ENCODE measurements around the gene AKR1C2. TPM values are rescaled to one million over a fixed set of nuclear protein-coding genes. Genes with fewer than 3 reads are reported as not detected.
"Not testable (repeated sequence)": the region's sequence is repeated elsewhere in the genome, so short reads cannot be mapped to it uniquely, and the experiment has no call there.

Gene AKR1C2
- total RNA-seq: not detected

DNA sequence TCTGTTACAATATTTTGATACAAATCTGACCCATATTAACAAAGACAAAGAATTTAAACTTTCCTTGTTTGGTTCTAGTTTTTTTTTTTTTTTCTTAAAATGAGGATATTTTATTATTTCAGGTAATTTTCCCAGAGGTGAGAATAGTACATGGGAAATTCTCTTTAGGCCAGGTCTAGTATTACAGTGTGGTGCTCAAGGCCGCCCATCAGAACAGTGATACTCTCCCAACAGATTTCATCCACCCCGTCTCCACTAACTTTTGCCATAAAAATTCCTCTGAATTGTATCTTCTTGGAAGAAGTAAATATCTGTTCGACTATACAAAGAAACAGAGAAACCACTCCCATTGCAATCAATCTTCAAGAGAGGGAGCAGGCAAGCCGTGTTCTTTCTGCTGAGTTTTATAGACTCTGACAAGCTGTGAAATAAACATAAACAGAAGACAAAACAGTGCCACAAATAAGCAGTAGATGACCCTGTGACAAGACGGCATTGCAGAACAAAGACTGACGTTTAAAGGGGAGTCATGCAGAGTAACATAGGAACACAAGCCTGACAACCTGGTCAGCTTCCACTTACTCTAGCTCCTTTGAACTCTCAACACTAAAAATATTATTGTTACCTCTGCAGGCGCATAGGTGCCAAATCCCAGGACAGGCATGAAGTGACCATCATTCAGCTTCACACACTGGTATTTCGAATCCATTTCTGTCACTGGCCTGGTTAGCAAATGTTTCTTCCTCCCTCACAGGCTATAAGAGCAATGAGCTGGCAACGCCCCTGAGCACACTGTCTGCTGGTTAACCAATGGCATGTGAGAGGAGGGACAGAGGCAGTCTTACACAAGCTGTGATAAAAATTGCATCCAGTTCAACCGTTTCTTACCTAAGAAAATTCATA lies at the start of gene AKR1C2:
Gene AKR1C2, minus strand, starts transcription at position 731 of the 903 bp plus-strand sequence. Its CDS starts 22 bp downstream, at position 709.
- H3K4me1 Mint-ChIP-seq (ENCODE audit: low read depth); H3K36me3 Mint-ChIP-seq (ENCODE audit: low read depth); POLR2A ChIA-PET; CTCF ChIA-PET; H3K27ac Mint-ChIP-seq; DNase-seq; H3K27me3 Mint-ChIP-seq (ENCODE audit: low read depth); H3K9me3 Mint-ChIP-seq (ENCODE audit: insufficient read depth); ATAC-seq; H3K4me3 Mint-ChIP-seq: not testable (repeated sequence)

DNA sequence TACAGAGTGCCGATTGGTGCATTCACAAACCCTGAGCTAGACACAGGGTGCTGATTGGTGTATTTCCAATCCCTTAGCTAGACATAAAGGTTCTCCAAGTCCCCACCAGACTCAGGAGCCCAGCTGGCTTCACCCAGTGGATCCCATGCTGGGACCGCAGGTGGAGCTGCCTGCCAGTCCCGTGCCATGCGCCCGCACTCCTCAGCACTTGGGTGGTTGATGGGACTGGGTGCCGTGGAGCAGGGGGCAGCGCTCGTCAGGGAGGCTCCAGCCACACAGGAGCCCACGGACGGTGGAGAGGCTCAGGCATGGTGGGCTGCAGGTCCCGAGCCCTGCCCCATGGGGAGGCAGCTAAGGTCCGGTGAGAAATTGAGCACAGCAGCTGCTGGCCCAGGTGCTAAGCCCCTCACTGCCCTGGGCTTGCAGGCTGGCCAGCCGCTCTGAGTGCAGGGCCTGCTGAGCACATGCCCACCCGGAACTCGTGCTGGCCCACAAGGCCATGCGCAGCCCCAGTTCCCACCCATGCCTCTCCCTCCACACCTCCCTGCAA lies 49.4 kb upstream of the AKR1C2 start:
- DNase-seq; H3K27ac Mint-ChIP-seq; H3K4me1 Mint-ChIP-seq (ENCODE audit: low read depth); ATAC-seq; H3K36me3 Mint-ChIP-seq (ENCODE audit: low read depth); H3K27me3 Mint-ChIP-seq (ENCODE audit: low read depth); CTCF ChIA-PET; H3K4me3 Mint-ChIP-seq; H3K9me3 Mint-ChIP-seq (ENCODE audit: insufficient read depth): not testable (repeated sequence)
- POLR2A ChIA-PET: interaction anchor here (0.6 kb wide), 1 partner anchor 695 kb away, joined by 3 read pairs; no protein-coding TSS in a partner anchor

DNA sequence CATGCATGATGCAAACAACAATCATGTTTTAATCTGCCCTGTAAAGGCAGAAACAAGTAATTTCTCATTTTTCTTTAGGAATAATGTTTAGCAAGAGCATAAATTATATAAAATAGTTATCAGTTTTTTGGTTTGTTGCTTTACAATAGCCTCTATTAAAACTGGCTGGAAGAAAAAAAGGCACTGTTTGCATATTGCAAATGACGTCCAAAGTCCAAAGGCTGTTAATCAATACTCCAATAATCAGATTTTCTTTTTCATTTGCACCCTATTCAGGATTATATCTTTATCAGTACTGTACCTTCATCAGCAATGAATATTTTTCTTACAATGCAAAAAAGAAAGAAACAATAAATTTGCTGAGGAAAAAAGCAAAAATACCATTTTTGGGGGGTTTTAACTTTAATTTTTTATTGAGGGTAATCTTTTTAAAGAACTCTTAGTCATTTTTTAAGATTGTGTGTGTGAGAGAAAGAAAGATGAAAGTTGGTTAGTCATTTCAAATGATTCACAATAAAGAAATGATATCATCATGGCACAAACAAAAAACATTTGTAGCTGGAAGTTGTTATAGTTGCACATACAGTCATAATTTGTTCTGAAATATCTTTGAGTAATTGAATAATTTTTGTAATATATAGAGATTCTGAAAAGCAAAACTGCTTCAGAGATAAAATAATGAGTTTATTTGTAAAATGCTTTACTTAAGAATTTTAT lies 44.4 kb upstream of the AKR1C2 start:
- Mint-ChIP-seq H3K36me3 (ENCODE audit: low read depth) (no peaks in the 10 kb centered on the region), H3K4me3 (no peak overlapping the region), H3K27ac (no peak overlapping the region), H3K27me3 (ENCODE audit: low read depth) (peaks cover 5% of the 10 kb centered on the region), H3K9me3 (ENCODE audit: insufficient read depth) (no peaks in the 10 kb centered on the region), H3K4me1 (ENCODE audit: low read depth) (no peaks in the 10 kb centered on the region)
- ChIA-PET CTCF (no interaction called here), POLR2A (no interaction called here)
- no peak for DNase-seq
- no peak for ATAC-seq

DNA sequence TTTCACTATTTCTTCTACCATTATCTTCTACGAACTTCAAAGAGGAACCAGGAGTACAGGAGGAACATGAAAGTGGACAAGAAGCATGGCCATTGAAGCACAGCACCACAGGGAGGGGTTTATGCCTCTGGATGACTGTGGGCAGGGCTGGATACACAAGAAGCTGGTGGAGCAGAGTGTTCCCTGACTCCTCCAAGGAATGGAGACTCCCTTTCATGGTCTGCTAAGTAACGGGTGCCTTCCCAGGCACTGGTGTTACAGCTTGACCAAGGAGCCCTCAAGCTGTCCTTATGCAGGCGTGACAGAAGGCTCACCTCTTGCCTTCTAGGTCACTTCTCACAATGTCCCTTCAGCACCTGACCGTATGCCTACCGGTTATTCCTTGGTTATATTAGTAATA lies 43.4 kb upstream of the AKR1C2 start:
- H3K36me3 Mint-ChIP-seq (ENCODE audit: low read depth); H3K27me3 Mint-ChIP-seq (ENCODE audit: low read depth); ATAC-seq; CTCF ChIA-PET; H3K9me3 Mint-ChIP-seq (ENCODE audit: insufficient read depth); H3K4me3 Mint-ChIP-seq; POLR2A ChIA-PET; H3K4me1 Mint-ChIP-seq (ENCODE audit: low read depth); H3K27ac Mint-ChIP-seq; DNase-seq: not testable (repeated sequence)

DNA sequence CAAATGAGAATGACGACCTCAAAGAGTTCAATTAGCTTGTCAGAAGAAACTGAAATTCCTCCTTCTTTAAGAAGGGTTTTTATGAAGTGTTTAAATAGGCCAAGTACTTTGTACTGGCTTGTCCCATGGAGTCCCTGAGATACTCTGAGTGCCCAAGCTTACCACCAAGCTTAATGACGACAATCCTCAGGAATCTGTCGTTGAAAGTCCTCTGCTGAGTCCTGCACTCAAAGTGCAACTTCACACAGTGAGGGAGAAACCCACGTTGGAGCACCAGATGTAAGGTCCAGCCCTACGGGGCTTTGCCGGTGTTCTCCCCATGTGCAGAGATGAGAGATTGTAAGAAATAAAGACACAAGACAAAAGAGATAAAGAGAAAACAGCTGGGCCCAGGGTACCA lies 42.8 kb upstream of the AKR1C2 start:
- ATAC-seq: no peak
- ChIA-PET POLR2A (no interaction called here), CTCF (no interaction called here)
- Mint-ChIP-seq H3K4me1 (ENCODE audit: low read depth) (peaks cover 1% of the 10 kb centered on the region), H3K9me3 (ENCODE audit: insufficient read depth) (no peaks in the 10 kb centered on the region), H3K27me3 (ENCODE audit: low read depth) (peaks cover 5% of the 10 kb centered on the region), H3K36me3 (ENCODE audit: low read depth) (no peaks in the 10 kb centered on the region), H3K27ac (no peak overlapping the region), H3K4me3 (no peak overlapping the region)
- no peak for DNase-seq

DNA sequence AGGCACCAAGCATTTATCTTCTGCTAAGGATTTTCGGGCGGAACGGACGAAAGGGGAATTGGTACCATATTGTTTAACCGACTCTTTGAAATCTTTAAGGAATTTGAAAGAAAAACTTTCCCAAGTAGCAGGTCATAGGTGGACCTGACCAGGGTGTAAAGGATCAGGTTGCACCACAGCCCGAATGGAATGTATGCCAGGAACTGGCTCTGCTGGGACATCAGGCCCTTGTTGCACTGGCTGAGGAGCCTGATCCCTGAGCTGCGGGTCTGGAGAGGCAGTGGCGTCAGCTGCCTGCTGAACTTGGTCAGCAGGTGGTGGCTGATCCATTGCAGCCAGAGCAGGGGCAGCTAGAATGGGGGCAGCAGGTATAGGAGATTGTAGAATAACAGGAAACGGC lies 41.4 kb upstream of the AKR1C2 start:
- ChIA-PET POLR2A (no interaction called here), CTCF (no interaction called here)
- H3K9me3 Mint-ChIP-seq (ENCODE audit: insufficient read depth): no peaks in the 10 kb centered on the region
- H3K4me3 Mint-ChIP-seq: no peak overlapping the region
- peaks cover 5% of the 10 kb centered on the region for H3K4me1 Mint-ChIP-seq (ENCODE audit: low read depth)
- no peaks in the 10 kb centered on the region for H3K36me3 Mint-ChIP-seq (ENCODE audit: low read depth)
- no peak for DNase-seq
- H3K27ac Mint-ChIP-seq: no peak overlapping the region
- peaks cover 5% of the 10 kb centered on the region for H3K27me3 Mint-ChIP-seq (ENCODE audit: low read depth)
- ATAC-seq: no peak

GRCh38 chr10:5043716-5044115 lies 40.1 kb upstream of the AKR1C2 start:
- DNase-seq: no peak
- Mint-ChIP-seq H3K9me3 (ENCODE audit: insufficient read depth) (no peaks in the 10 kb centered on the region), H3K27me3 (ENCODE audit: low read depth) (peaks cover 3% of the 10 kb centered on the region), H3K4me3 (no peak overlapping the region), H3K36me3 (ENCODE audit: low read depth) (no peaks in the 10 kb centered on the region), H3K27ac (no peak overlapping the region), H3K4me1 (ENCODE audit: low read depth) (peaks cover 5% of the 10 kb centered on the region)
- ATAC-seq: no peak
- ChIA-PET POLR2A (no interaction called here), CTCF (no interaction called here)

DNA sequence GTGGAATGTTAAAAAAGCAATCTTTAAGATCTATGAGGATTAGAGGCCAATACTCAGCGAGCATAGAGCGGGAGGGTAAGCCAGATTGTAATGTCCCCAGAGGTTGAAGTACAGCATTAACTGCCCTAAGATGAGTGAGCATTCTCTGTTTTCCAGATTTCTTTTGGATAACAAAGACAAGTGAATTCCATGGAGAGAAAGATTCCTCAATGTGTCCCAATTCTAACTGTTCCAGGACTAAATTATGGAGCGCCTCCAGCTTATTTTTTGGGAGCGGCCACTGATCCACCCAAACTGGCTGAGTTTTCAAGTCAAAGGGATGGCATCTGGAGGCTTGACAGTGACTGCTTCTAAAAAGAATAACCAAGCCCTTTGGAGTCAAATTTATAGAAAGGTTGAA lies 39.3 kb upstream of the AKR1C2 start:
- H3K4me3 Mint-ChIP-seq: no peak overlapping the region
- DNase-seq: no peak
- ChIA-PET POLR2A (no interaction called here), CTCF (no interaction called here)
- H3K27ac Mint-ChIP-seq: no peak overlapping the region
- no peak for ATAC-seq
- H3K4me1 Mint-ChIP-seq (ENCODE audit: low read depth): peaks cover 5% of the 10 kb centered on the region
- no peaks in the 10 kb centered on the region for H3K9me3 Mint-ChIP-seq (ENCODE audit: insufficient read depth)
- no peaks in the 10 kb centered on the region for H3K36me3 Mint-ChIP-seq (ENCODE audit: low read depth)
- no peaks in the 10 kb centered on the region for H3K27me3 Mint-ChIP-seq (ENCODE audit: low read depth)

- Mint-ChIP-seq H3K9me3 (ENCODE audit: insufficient read depth) (peaks cover 5% of the 10 kb centered on the region), H3K36me3 (ENCODE audit: low read depth) (no peaks in the 10 kb centered on the region), H3K4me3 (no peak overlapping the region), H3K4me1 (ENCODE audit: low read depth) (peaks cover 5% of the 10 kb centered on the region), H3K27ac (no peak overlapping the region), H3K27me3 (ENCODE audit: low read depth) (no peaks in the 10 kb centered on the region)
- ChIA-PET CTCF (no interaction called here), POLR2A (no interaction called here)
- ATAC-seq (no peak), DNase-seq (no peak)
These were observed 37.9 kb upstream of the AKR1C2 start for GRCh38 chr10:5041471-5042023.

DNA sequence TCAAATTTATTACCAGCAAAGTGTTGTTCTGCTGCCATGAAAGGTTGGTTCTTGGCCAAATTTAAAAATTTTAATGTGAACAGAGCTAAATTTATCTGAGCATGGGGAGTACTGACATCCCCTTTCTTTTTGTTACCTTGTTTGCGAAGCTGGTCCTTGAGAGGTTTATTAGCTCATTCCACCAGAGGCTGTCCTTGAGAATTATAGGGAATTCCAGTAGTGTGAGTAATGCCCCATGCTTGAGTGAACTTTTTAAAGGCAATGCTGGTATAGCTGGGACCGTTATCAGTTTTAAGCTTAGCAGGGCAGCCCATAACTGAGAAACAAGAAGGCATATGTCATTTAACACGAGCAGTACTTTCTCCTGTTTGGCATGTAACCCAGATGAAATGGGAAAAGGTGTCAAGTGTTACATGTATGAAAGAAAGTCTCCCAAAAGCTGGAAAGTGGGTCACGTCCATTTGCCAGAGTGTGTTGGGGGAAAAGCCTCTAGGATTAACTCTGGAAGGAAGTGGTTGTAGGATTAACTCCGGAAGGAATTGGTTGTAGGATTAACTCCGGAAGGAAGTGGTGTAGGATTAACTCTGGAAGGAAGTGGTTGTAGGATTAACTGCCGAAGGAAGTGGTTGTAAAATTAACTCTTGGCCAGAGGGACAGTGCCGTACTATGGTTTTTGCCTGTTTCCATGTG lies 37.3 kb upstream of the AKR1C2 start:
- H3K27me3 Mint-ChIP-seq (ENCODE audit: low read depth): no peaks in the 10 kb centered on the region
- CTCF ChIA-PET: no interaction called here
- no peaks in the 10 kb centered on the region for H3K36me3 Mint-ChIP-seq (ENCODE audit: low read depth)
- DNase-seq (no peak), ATAC-seq (no peak)
- H3K4me3 Mint-ChIP-seq: no peak overlapping the region
- peaks cover 5% of the 10 kb centered on the region for H3K9me3 Mint-ChIP-seq (ENCODE audit: insufficient read depth)
- H3K4me1 Mint-ChIP-seq (ENCODE audit: low read depth): peaks cover 5% of the 10 kb centered on the region
- POLR2A ChIA-PET: no interaction called here
- no peak overlapping the region for H3K27ac Mint-ChIP-seq

DNA sequence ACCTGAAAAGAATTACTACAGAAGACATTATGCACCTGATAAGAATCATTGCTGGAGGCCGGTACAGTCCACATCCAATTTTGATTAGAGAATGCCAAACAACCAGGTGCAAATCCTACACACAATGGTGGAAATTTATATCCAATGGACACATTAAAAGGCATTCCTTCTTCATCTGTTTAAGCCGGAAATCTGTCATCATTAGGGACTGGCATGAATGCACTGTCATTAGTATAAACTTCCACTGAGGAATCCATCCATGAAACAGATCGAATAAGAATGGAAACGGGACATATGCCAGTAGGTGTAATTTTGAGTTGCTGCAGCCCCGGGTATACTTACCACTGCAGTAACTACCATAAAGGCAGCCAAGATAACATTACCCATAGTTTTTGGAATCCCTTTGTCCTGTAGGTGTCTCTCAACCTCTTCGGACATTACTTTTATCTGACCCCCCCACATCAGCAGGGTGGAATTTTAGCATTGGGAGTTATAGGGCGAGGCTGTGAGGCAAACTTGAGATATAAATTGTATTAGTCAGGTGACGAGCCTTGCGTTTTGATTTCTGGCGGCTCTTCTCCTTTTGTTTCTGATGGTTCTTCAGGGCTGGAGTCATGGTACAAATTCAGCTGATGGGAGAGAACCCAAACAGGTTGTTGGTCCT lies 36.5 kb upstream of the AKR1C2 start:
- ATAC-seq: no peak
- DNase-seq: no peak
- ChIA-PET POLR2A (no interaction called here), CTCF (no interaction called here)
- H3K27ac Mint-ChIP-seq: no peak overlapping the region
- no peak overlapping the region for H3K4me3 Mint-ChIP-seq
- H3K36me3 Mint-ChIP-seq (ENCODE audit: low read depth): no peaks in the 10 kb centered on the region
- peaks cover 5% of the 10 kb centered on the region for H3K4me1 Mint-ChIP-seq (ENCODE audit: low read depth)
- H3K9me3 Mint-ChIP-seq (ENCODE audit: insufficient read depth): peaks cover 8% of the 10 kb centered on the region
- H3K27me3 Mint-ChIP-seq (ENCODE audit: low read depth): no peaks in the 10 kb centered on the region

Measured in activated CD8-positive, alpha-beta T cell treated with anti-CD3 and anti-CD28 coated beads, Interleukin-2, amount 10 ng/mL, durations not matched to agents 7 days and 5 days (primary cell).